Mucosa of rectum (tissue), 2 donors: Measurements from ENCODE around the gene EXOC7.

Experiments
- H3K27ac ChIP-seq, 2 donors: one replicate each; pipeline ENCODE4 v1.7.0; 2013; ENCODE audit warnings: inconsistent platforms in 2 of 2, low read depth in 2 of 2, low read length in 2 of 2
- H3K27me3 ChIP-seq, 2 donors: one replicate each; pipeline ENCODE4 v1.7.0; 2013; ENCODE audit warnings: low read length in 2 of 2; ENCODE audit not compliant: control insufficient read depth in 2 of 2, insufficient read depth in 2 of 2
- H3K36me3 ChIP-seq, 2 donors: one replicate each; pipeline ENCODE4 v1.7.0; 2013; ENCODE audit warnings: low read length in 2 of 2; ENCODE audit not compliant: control insufficient read depth in 2 of 2, insufficient read depth in 2 of 2
- H3K4me1 ChIP-seq, 2 donors: one replicate each; pipeline ENCODE4 v1.7.0; 2013; ENCODE audit warnings: low read length in 2 of 2, mild to moderate bottlenecking in 1 of 2; ENCODE audit not compliant: control insufficient read depth in 2 of 2, insufficient read depth in 2 of 2
- H3K4me3 ChIP-seq, 2 donors: one replicate each; pipeline ENCODE4 v1.7.0; 2013; ENCODE audit warnings: low read length in 2 of 2
- H3K9ac ChIP-seq, 2 donors: one replicate each; pipeline ENCODE4 v1.7.0; 2013; ENCODE audit warnings: low read length in 2 of 2, low read depth in 1 of 2, mild to moderate bottlenecking in 1 of 2
- H3K9me3 ChIP-seq, 2 donors: one replicate each; pipeline ENCODE4 v1.7.0; 2013; ENCODE audit warnings: low read length in 2 of 2; ENCODE audit not compliant: control insufficient read depth in 2 of 2
- donor health status: healthy.
- donor health status: Normal muscosa, but diverticular disease.

EXOC7 gene

DNA sequence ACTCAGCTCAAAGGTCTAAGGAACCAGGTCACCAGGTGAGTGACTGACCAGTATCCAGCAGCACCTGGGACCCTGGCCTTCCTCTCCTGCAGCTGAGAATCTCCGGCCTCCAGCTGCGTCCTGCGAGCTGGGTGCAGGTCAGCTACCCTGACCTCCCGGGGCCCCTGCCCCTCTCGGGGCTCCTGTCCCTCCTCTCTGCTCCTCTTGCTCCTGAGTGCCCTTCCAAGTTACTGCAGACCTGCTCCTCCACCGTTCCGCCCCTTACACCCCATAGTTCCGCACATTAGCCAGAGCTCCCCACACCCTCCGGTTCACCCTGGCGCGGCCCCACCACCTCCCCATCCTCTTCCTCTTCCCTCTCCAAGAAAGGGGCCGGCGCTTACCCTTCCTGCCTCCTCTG is 26.9 kb upstream of the EXOC7 start:
- Histone ChIP-seq H3K27me3 (no peaks in the 10 kb centered on the region), H3K27ac (no peak overlapping the region), H3K9ac (no peak overlapping the region), H3K4me3 (no peak overlapping the region), H3K4me1 (peaks cover 0 to 5% of the 10 kb centered on the region in 2 donors), H3K36me3 (no peaks in the 10 kb centered on the region), H3K9me3 (no peaks in the 10 kb centered on the region)

DNA sequence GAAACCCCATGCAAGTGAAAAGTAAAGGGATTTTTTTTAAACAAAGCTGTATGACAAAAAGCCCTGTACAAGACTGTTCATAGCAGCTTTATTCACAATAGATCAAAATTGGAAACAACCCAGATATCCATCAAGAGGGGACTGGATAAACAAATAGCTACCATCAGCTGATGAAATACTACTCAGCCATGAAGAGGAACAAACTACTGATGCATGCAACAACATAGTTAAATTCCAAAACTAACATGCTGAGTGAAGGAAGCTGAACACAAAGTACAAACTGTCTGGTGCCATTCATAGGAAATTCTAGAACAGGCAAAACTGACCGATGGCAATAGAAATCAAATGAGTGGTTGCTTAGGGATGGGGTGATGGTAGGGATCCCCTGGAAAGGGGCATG is 22.3 kb upstream of the EXOC7 start:
- H3K27ac ChIP-seq, result no peak overlapping the region
- H3K27me3 ChIP-seq, result no peaks in the 10 kb centered on the region
- H3K36me3 ChIP-seq, result no peaks in the 10 kb centered on the region
- H3K9me3 ChIP-seq, result no peaks in the 10 kb centered on the region
- H3K9ac ChIP-seq, result no peak overlapping the region
- H3K4me3 ChIP-seq, result no peak overlapping the region
- H3K4me1 ChIP-seq, result peaks cover 2 to 3% of the 10 kb centered on the region in 2 donors

DNA sequence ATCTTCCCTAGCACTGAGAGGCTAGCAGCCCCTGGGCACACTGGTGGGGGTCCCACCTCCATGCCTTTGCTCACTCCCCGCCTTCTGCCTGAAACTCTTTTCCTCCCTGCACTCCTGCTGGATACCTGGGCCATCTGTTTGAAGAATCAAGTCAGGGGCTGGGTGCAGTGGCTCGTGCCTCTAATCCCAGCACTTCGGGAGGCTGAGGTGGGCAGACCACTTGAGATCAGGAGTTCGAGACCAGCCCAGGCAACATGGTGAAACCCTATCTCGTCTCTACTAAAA is 21.7 kb upstream of the EXOC7 start:
- Histone ChIP-seq H3K9me3 (no peaks in the 10 kb centered on the region), H3K27ac (no peak overlapping the region), H3K9ac (no peak overlapping the region), H3K4me1 (peaks cover 2 to 3% of the 10 kb centered on the region in 2 donors), H3K27me3 (no peaks in the 10 kb centered on the region), H3K4me3 (no peak overlapping the region), H3K36me3 (no peaks in the 10 kb centered on the region)

DNA sequence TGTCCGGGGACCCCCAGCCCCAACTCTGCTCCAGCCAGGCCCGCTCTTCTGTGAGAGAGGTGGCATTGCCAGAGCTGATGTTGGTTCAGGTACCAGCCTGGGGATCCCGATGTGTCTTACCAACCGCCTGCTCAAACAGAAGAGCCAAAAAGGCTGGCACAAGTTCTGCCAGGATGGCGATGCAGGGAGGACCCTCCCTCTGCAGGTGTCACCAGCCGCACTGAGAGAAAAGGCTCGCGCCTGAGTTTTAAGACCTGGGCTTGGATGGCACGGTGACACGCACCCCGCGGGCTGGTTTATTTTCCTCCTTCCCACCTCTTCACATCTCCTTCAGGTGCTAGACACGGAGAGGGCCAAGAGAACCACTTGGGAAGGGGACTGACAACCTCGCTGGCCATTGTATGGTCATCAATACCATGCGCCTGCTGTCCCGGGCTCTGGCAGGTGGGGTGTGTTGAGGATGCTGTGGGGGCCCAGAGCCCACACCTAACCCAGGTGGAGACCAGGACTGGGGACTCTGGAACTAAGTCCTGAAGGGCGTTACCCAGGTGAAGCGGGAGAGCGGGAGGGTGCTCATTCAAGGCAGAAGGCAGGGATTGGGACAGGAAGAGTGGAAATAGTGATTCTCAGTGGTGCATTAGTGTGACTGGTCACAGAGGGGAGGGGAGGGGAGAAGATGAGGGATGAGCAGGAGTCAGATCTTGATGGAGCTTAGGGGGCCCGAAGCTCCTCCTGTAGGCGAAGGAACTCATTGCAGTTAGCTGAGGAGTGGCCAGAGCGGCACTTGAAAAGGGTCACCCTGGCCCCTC is 21.2 kb upstream of the EXOC7 start:
- no peak overlapping the region for H3K9ac ChIP-seq
- peaks cover 2 to 3% of the 10 kb centered on the region in 2 donors for H3K4me1 ChIP-seq
- H3K36me3 ChIP-seq, result no peaks in the 10 kb centered on the region
- no peaks in the 10 kb centered on the region for H3K9me3 ChIP-seq
- no peak overlapping the region for H3K4me3 ChIP-seq
- no peak overlapping the region for H3K27ac ChIP-seq
- H3K27me3 ChIP-seq, result no peaks in the 10 kb centered on the region

GRCh38 chr17:76123749-76124581 is 20.4 kb upstream of the EXOC7 start:
- no peak overlapping the region for H3K27ac ChIP-seq
- no peaks in the 10 kb centered on the region for H3K27me3 ChIP-seq
- no peaks in the 10 kb centered on the region for H3K36me3 ChIP-seq
- peaks cover 2 to 3% of the 10 kb centered on the region in 2 donors for H3K4me1 ChIP-seq
- H3K9me3 ChIP-seq, result no peaks in the 10 kb centered on the region
- no peak overlapping the region for H3K4me3 ChIP-seq
- H3K9ac ChIP-seq, result no peak overlapping the region

- no peaks in the 10 kb centered on the region for H3K27me3 ChIP-seq
- H3K4me3 ChIP-seq, result no peak overlapping the region
- H3K27ac ChIP-seq, result no peak overlapping the region
- H3K9me3 ChIP-seq, result no peaks in the 10 kb centered on the region
- H3K9ac ChIP-seq, result no peak overlapping the region
- peaks cover 2 to 3% of the 10 kb centered on the region in 2 donors for H3K4me1 ChIP-seq
- H3K36me3 ChIP-seq, result no peaks in the 10 kb centered on the region
Measured at GRCh38 chr17:76123191-76123499, 19.6 kb upstream of the EXOC7 start.

GRCh38 chr17:76122431-76123190 is 19.0 kb upstream of the EXOC7 start:
- no peak overlapping the region for H3K4me3 ChIP-seq
- H3K4me1 ChIP-seq, result peaks cover 2 to 3% of the 10 kb centered on the region in 2 donors
- no peak overlapping the region for H3K27ac ChIP-seq
- no peak overlapping the region for H3K9ac ChIP-seq
- H3K9me3 ChIP-seq, result no peaks in the 10 kb centered on the region
- no peaks in the 10 kb centered on the region for H3K36me3 ChIP-seq
- H3K27me3 ChIP-seq, result no peaks in the 10 kb centered on the region

GRCh38 chr17:76121932-76122430 is 18.4 kb upstream of the EXOC7 start:
- H3K36me3 ChIP-seq, result no peaks in the 10 kb centered on the region
- peak overlapping the region in 1 of 2 donors; percentile 43 for H3K4me3 ChIP-seq
- no peaks in the 10 kb centered on the region for H3K9me3 ChIP-seq
- no peaks in the 10 kb centered on the region for H3K27me3 ChIP-seq
- peaks cover 2 to 3% of the 10 kb centered on the region in 2 donors for H3K4me1 ChIP-seq
- no peak overlapping the region for H3K27ac ChIP-seq
- H3K9ac ChIP-seq, result peak overlapping the region; percentile 41 to 59

DNA sequence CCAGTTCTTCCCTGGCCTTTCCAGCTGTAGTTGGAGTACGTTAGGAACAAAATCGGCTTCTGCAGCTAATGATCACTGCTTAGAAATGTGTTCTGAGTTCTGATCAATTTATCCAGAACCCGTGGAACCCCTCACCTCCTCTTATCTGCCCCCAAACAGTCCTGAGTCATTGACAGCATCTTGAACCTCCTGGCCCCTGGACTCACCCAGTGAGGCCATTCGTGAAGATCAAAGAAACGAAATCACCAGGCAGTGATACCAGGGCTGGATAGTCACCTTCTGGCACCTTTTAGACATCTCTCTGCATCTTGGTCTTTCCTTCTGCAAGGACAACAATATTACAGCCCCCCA is 17.0 kb upstream of the EXOC7 start:
- Histone ChIP-seq H3K9me3 (no peaks in the 10 kb centered on the region), H3K36me3 (no peaks in the 10 kb centered on the region), H3K27ac (no peak overlapping the region), H3K9ac (no peak overlapping the region), H3K4me3 (no peak overlapping the region), H3K27me3 (no peaks in the 10 kb centered on the region), H3K4me1 (peaks cover 2 to 3% of the 10 kb centered on the region in 2 donors)
